Stimulated activated CD8-positive, alpha-beta memory T cell treated with anti-CD3 and anti-CD28 coated beads, Interleukin-2, amount 100 ng/mL, for 48 hours (primary cell): ENCODE measurements around the gene SYNJ1.
"Not testable (repeated sequence)": the region's sequence is repeated elsewhere in the genome, so short reads cannot be mapped to it uniquely, and the experiment has no call there.

ENCODE experiments used
- DNase-seq, 2 donors: peaks; one replicate each; pipeline ENCODE4 v3.0.0-alpha.2; 2020; ENCODE audit warnings: low read depth in 2 of 2

SYNJ1 gene

DNA sequence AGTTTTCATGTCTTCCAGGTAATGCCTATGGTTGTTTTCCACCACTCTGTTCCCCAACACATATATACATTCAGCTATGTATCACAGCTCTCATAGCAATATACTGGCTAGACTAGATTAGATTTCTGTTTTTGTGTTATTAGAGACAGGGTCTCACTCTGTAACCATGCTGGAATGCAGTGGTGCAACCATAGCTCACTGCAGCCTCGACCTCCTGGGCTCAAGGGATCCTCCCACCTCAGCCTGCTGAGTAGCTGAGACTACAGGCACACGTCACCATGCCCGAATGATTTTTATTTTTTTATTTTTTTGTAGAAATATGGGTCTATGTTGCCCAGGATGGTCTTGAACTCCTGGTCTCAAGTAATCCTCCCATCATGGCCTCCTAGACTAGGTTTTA lies 37.7 kb downstream of the SYNJ1 start:
- no peak for DNase-seq

DNA sequence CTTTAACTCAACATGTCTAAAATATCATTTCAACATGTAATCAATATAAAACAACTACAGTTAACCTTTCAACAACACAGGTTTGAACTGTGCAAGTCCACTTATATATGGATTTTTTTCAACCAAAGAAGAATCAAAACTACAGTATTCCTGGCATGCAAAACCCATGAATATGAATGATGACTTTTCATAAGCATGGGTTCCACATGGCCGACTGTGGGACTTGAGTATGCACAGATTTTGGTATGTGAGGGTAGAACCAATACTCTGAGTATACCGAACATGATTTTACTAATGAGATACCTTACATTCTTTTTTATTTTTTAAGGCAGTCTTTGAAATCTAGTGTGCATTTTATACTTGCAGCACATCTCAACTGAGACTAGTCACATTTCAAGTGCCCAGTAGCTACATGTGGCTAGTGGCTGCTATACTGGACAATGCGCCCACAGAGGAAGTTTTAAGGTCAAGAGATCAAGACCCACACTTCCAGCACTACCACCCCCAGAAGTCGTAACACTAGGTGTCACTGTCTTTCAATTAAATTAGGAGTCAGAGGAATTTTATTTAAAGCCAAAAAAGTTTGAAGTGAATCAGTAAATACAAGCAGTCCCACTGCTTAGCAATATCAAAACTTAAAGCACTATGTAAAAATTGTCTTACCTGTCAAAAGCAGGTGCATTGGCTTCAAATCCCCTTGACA lies 40.0 kb downstream of the SYNJ1 start:
- DNase-seq, result no peak

- DNase-seq, result no peak
Observed at GRCh38 chr21:32682696-32683474, 44.9 kb downstream of the SYNJ1 start.

- no peak for DNase-seq
Observed at GRCh38 chr21:32674731-32675130, 53.1 kb downstream of the SYNJ1 start.

DNA sequence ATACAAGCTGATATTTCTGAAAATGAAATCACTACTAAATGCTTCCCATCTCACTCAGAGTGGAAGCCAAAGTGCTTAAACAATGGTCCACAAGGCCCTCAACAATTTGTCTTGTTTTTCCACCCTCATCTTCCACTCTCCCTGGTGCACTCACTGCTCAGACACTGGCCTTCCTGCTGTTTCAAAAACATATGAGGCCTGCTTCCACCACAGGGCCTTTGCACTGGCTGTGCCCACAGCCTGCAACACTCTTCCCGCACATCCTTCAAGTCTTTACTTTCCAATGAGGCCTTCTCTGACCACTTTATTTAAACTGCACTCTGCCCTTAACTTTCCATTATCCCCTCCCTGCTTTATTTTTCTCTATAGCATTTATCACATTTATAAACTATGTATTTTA lies 53.8 kb downstream of the SYNJ1 start:
- no peak for DNase-seq

- DNase-seq, result no peak
Observed at GRCh38 chr21:32666258-32666657, 61.6 kb downstream of the SYNJ1 start.

GRCh38 chr21:32664095-32664494 lies 63.7 kb downstream of the SYNJ1 start:
- DNase-seq, result not testable (repeated sequence)

DNA sequence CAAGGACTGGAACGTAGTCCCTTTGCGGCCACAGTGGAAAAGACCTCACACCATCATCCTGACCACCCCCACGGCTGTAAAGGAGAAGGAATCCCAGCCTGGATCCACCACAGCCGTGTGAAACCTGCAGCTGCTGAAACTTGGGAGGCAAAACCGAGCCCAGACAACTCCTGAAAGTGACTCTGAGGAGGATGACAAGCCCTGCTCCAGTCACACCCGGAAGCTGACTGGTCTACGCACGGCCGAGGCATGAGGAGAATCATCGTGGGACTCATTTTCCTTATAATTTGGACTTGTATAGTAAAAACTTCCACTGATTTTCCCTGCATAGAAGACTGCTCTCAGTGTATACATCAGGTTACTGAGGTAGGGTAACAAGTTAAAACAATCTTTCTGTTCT lies 65.8 kb downstream of the SYNJ1 start:
- not testable (repeated sequence) for DNase-seq

DNA sequence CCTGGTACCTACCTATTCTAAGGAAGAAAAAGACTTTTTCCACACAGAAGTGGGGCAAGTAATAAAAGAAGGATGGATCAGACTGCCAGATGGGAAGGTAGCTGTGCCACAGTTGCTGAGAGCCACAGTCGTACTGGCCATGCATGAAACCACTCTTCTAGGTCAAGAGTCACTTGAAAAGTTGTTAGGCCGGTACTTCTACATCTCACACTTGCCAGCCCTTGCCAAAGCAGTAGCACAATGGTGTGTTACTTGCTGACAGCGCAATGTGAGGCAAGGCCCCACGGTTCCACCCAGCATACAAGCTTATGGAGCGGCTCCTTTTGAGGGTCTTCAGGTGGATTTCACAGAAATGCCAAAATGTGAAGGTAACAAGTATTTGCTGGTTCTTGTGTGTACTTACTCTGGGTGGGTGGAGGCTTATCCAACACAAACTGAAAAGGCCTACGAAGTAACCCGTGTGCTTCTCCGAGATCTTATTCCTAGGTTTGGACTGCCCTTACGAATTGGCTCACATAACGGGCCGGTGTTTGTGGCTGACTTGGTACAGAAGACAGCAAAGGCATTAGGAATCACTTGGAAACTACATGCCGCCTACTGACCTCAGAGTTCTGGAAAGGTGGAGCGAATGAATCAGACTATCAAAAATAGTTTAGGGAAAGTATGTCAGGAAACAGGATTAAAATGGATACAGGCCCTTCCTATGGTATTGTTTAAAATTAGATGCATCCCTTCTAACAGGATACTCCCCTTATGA lies 66.6 kb downstream of the SYNJ1 start:
- DNase-seq, result not testable (repeated sequence)

- DNase-seq, result no peak
Observed at GRCh38 chr21:32658524-32658923, 69.3 kb downstream of the SYNJ1 start.

- DNase-seq, result no peak
Observed at GRCh38 chr21:32653326-32653901, 74.4 kb downstream of the SYNJ1 start.

DNA sequence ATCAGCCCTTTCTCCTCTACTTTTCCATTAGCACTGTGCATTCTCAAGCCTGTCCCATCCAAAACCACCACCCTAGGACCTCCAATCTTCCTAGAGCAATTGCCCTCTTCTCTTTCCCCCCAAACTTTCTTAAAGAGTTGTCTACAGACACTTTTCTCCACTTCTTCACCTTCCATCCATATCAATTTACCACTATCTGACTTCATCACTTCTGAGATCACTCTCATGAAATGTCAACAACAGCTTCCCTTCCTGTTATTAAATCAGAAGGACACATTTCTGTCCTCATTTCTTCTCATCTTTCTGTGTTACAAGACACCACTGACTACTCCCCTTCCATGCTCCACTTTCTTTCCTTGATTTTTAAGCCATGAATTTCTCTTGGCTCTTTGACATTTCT lies 79.6 kb downstream of the SYNJ1 start:
- DNase-seq, result no peak

DNA sequence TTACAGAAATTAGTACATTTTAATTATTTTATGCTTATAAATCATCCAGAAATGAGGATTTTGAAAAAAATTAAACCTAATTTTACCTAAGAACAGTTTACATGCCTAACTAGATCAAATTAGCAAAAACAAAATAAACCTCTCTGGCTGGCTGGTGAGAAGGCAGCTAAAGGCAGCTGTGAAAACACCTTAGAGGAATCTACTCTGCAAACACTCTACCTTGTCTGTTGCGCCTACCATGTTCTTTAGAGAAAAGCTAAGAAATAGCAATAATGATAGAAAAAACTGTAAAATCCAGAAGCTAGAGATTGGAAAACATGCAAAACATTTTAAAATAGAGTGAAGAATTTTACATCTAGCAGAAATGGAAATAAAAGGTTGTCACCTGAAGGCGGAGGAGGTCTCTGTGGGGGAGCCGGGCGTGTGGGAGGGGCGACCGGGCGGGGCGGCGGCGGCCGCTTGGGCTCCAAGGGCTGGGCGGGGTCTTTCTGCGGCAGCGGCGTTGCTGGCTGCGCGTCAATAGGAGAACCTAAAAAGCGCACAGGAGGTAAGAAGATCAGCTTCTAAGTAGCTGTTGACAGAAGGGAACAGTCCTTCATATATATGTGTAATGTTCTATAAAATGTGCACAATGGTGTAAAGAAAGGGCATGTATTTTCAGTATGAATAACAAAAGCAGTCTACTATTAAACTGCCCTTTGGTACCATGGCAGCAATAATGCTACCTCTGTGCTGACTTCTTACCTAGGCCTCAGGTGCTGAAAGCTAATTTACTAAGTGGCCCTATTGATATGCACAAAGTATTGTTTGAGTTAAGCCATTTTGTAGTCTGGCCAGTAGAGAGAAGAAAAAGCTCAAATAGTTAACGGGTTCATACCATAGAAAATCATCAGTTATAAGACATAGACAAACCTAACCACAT lies 82.3 kb downstream of the SYNJ1 start:
- DNase-seq, result no peak

DNA sequence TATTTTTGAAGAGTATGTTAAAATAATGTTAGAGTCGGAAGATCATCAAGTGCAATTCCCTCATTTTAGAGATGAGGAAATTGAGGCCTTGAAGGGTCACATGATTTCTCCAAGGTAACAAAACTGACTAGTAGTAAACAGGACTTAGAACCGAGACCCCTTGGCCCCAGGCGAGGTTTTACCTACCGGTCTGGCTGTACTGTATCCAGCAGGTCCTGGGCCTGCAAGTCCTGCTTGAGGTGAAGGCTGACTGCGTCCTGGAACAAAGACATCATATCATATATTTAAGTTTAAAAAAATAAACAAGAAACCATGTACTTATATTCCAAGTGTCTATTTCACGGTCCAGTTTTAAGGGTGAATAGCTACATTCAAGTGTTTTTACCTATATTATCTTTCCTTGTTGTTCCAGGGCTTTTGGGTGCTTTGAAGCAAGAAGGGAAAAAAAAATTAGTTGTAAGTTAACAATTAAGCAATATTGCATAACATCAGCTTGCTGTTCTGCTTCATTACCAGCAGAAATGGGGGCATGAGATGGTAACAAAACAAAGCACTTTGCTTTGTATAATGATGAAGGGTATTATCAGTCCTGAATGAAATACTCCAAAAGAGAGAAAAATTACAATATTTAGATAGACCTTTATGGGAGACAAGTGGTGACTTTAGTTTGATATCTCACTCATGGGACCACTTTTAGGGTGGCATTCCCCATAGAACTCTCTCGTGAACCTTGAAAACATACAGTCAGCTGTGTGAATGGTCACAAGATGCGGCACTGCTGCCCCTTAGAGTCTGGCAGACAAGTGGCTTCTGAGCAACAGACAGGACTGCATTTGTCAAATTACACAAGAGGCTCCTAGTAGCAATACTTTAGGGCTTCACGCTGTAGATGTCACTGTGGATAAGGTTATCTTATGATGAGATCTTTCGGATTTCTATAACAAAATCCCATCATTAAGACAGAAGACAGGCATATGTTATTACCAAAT lies 85.8 kb downstream of the SYNJ1 start:
- DNase-seq, result no peak

DNA sequence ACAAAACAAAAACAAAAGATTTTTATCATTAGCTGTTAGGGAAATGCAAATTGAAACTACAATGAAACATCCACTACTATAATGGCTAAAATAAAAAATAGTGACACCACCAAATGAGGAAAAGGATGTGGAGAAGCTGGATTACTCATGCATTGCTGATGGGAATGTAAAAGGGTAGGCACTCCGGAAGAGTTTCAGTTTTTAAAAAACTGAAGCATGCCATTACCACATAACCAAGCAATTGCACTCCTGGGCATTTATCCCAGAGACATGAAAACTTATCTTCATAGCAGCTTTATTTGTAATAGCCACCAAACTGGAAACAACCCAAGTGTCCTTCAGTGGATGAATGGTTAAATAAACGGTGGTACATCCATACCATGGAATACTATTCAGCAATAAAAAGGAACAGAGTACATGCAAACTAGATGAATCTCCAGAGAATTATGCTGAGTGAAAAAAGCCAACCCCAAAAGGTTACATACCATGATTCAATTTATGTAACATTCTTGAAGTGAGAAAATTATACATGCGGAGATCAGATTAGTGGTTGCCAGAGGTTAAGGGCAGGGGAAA lies 101.1 kb downstream of the SYNJ1 start:
- DNase-seq, result no peak

DNA sequence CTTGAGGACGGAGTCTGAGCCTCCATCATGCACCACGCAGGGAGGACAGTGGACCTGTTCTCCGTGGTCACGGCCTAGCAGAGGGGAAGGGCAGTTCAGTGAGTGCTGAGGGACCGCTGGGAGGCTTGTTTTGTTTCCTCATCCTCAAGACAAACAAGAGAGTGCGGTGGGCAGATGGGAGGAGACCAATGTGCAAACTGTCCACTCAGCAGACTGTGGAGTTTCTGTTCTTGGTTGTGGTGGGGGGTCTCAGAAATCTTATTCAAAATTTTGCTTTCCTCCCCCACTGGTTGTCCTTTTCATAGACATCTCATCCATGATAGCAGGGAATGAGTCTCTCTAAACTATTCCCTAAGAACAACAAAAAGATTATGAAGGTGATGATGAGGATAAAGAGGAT lies 109.6 kb downstream of the SYNJ1 start:
- DNase-seq, result not testable (repeated sequence)

- DNase-seq, result no peak
Observed at GRCh38 chr21:32613436-32614043, 114.3 kb downstream of the SYNJ1 start.

DNA sequence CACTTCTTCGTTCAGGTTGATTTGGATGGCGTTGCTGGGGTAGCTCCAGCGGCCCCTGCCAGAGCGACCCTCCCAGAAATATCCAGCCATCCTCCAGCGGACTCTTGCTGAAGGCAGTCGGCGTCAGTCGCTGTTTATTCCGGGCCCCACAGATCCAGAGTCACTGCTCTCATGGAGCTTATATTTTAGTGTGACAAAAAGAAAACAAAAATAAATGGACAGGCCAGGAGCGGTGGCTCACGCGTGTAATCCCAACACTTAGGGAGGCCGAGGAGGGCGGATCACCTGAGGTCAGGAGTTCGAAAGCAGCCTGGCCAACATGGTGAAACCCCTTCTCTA lies 114.8 kb downstream of the SYNJ1 start:
- DNase-seq, result no peak
